ENCODE results near the gene NFU1. TPM values are rescaled to one million over a fixed set of nuclear protein-coding genes. Genes with fewer than 3 reads are reported as not detected.
"Not testable (repeated sequence)": the region's sequence is repeated elsewhere in the genome, so short reads cannot be mapped to it uniquely, and the experiment has no call there.

Gene NFU1
- polyA plus RNA-seq, 6 donors from 2014 or later: 107 to 152 (median 127) TPM

DNA sequence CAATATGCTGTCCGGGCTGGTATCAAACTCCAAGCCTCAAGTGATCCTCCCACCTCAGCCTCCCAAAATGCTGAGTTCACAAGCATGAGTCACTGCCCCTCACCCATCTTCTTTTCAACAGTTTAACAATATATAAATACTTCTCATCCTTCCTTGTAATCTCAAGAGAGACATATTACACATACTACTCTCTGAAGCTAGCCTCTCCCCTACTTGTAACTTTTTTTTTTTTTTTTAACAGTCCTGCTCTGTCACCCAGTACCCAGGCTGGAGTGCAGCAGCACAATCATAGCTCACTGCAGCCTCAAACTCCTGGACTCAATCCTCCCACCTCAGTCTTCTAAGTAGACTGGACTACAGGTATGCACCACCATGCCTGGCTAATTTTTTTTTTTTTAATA lies 55.9 kb downstream of the NFU1 start:
- no peaks in the 10 kb centered on the region for H3K9me3 Mint-ChIP-seq
- no peaks in the 10 kb centered on the region for H3K27me3 Mint-ChIP-seq
- DNase-seq: no peak
- no peak for ATAC-seq (ENCODE audit: low read depth in 2 of 2)
- H3K4me1 Mint-ChIP-seq: peaks cover 27 to 32% (median 30%) of the 10 kb centered on the region in 3 donors
- H3K4me3 Mint-ChIP-seq: peak overlapping the region in 1 of 8 donors; percentile 47
- peak overlapping the region in 5 of 6 donors; percentile 20 to 86 (median 63) for H3K27ac Mint-ChIP-seq
- H3K36me3 Mint-ChIP-seq: peaks cover 0 to 7% of the 10 kb centered on the region in 2 donors

DNA sequence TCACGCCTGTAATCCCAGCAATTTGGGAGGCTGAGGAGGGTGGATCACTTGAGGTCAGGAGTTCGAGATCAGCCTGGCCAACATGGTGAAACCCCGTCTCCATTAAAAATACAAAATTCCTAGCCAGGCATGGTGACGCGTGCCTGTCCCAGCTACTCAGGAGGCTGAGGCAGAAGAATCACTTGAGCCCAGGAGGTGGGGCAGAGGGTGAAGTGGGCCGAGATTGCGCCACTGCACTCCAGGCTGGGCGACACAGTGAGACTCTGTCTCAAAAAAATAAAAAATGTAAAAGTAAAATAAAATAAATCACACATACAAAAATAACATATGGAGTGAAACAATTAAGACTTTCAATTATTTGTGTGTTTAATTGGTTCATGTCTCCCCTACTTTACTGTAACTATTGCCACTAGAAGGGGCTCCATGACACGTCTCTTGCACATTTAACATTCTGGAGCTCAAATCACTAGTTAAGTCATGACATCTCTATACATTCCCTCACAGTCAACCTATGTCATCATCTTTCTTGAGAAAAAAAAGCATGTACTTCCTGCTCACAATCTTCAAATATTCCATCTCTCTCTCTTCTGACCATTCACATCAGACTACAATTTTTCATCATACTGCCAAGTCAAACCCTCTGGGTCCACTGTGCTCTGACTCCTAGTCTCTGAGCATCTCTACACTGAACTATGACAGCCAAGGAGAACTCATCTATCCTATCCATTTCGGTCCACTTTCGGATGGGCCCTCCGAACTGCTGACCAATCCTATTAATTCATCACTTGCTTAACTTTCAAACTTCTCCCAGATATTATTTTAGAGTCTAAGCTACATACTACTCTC lies 56.9 kb downstream of the NFU1 start:
- ATAC-seq (ENCODE audit: low read depth in 2 of 2) (no peak), DNase-seq (no peak)
- Mint-ChIP-seq H3K4me1 (peaks cover 23 to 33% (median 28%) of the 10 kb centered on the region in 3 donors), H3K27ac (no peak overlapping the region), H3K27me3 (no peaks in the 10 kb centered on the region), H3K4me3 (no peak overlapping the region), H3K36me3 (peaks cover 0 to 7% of the 10 kb centered on the region in 2 donors), H3K9me3 (no peaks in the 10 kb centered on the region)

DNA sequence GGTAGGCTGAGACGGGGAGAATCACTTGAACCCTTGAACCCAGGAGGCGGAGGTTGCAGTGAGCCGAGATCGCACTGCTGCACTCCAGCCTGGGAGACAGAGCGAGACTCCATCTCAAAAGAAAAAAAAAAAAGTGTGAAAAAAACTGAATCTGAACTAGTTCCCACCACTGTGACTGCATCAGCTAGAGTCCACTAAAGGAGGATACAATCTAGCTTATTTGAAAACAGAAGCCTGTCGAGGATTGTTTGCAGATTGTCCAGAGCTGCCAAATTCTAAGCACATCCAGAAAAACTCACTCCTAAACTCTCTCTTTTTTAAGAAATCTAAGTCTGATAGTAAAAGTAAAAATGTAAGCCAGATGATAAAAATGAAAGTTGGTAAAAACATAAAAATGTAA lies 60.8 kb downstream of the NFU1 start:
- Mint-ChIP-seq H3K4me3 (no peak overlapping the region), H3K9me3 (no peaks in the 10 kb centered on the region), H3K27ac (peak overlapping the region in 2 of 6 donors; percentile 14 to 34), H3K4me1 (peaks cover 14 to 22% (median 16%) of the 10 kb centered on the region in 3 donors), H3K36me3 (peaks cover 0 to 10% of the 10 kb centered on the region in 2 donors), H3K27me3 (no peaks in the 10 kb centered on the region)
- no peak for ATAC-seq (ENCODE audit: low read depth in 2 of 2)
- no peak for DNase-seq

- Mint-ChIP-seq H3K4me3 (no peak overlapping the region), H3K27me3 (no peaks in the 10 kb centered on the region), H3K27ac (peak overlapping the region in 2 of 6 donors; percentile 14 to 63), H3K9me3 (no peaks in the 10 kb centered on the region), H3K36me3 (peaks cover under 1 to 11% of the 10 kb centered on the region in 2 donors), H3K4me1 (peaks cover 10 to 17% (median 10%) of the 10 kb centered on the region in 3 donors)
- peak; percentile 15 for DNase-seq
- ATAC-seq (ENCODE audit: low read depth in 2 of 2): peak in 1 of 2 donors; percentile 33
Observed at GRCh38 chr2:69375494-69376353, 61.5 kb downstream of the NFU1 start.

- Mint-ChIP-seq H3K27me3 (no peaks in the 10 kb centered on the region), H3K9me3 (no peaks in the 10 kb centered on the region), H3K27ac (peak overlapping the region in 1 of 6 donors; percentile 34), H3K4me1 (peaks cover 5 to 11% (median 7%) of the 10 kb centered on the region in 3 donors), H3K4me3 (no peak overlapping the region), H3K36me3 (peaks cover 12 to 35% of the 10 kb centered on the region in 2 donors)
- no peak for ATAC-seq (ENCODE audit: low read depth in 2 of 2)
- no peak for DNase-seq
Observed at GRCh38 chr2:69372767-69373166, 64.5 kb downstream of the NFU1 start.

DNA sequence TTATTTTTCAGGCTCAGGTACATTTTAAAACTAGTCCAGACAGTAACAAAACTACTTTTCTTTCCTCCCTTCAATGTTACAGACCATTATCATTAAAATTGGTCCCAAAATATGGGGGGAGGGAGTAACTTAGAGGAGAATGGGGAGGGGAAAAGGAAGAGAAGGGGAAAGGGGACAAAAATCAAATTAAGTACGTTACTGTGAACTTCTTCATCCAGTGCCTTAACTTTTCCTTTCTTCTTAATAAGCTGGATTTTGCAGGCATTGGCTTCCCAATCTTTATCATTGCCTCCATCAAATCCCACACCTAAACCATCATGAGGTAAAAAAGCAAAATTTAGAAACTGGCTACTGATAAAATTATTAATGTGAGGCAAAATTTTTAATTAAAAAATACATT lies 67.4 kb downstream of the NFU1 start:
- Mint-ChIP-seq H3K36me3 (peaks cover 26 to 53% of the 10 kb centered on the region in 2 donors), H3K4me3 (no peak overlapping the region), H3K27me3 (no peaks in the 10 kb centered on the region), H3K9me3 (no peaks in the 10 kb centered on the region), H3K27ac (no peak overlapping the region), H3K4me1 (peaks cover 0 to 3% (median 0%) of the 10 kb centered on the region in 3 donors)
- DNase-seq (no peak), ATAC-seq (ENCODE audit: low read depth in 2 of 2) (no peak)

- DNase-seq (no peak), ATAC-seq (ENCODE audit: low read depth in 2 of 2) (no peak)
- Mint-ChIP-seq H3K9me3 (no peaks in the 10 kb centered on the region), H3K27ac (peak overlapping the region in 1 of 6 donors; percentile 8), H3K4me3 (no peak overlapping the region), H3K4me1 (peaks cover 0 to 3% (median 0%) of the 10 kb centered on the region in 3 donors), H3K27me3 (no peaks in the 10 kb centered on the region), H3K36me3 (peaks cover 26 to 53% of the 10 kb centered on the region in 2 donors)
Observed at GRCh38 chr2:69368588-69368987, 68.6 kb downstream of the NFU1 start.

DNA sequence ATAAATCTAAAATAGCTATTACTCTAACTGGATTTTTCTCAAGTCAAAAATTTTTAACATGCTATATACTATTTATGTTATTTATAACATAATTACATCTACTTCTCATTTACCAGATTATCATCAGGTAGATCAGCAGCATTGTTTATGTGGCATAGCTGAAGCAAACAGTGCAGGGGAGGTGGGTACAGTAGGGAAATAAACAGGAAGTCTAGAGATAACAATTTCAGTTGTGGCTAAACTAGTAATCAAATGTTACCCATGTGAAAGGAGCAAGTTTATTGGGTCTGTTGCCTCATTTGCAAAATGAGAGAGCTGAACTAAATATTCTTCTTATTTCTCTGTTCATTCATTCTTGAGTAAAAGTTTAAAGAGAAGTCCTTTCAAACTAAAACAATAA lies 77.9 kb downstream of the NFU1 start:
- peaks cover 11 to 22% of the 10 kb centered on the region in 2 donors for H3K36me3 Mint-ChIP-seq
- ATAC-seq (ENCODE audit: low read depth in 2 of 2): no peak
- H3K4me3 Mint-ChIP-seq: no peak overlapping the region
- no peak for DNase-seq
- no peak overlapping the region for H3K27ac Mint-ChIP-seq
- H3K27me3 Mint-ChIP-seq: no peaks in the 10 kb centered on the region
- no peaks in the 10 kb centered on the region for H3K4me1 Mint-ChIP-seq
- H3K9me3 Mint-ChIP-seq: no peaks in the 10 kb centered on the region

GRCh38 chr2:69358914-69359313 lies 78.3 kb downstream of the NFU1 start:
- DNase-seq (no peak), ATAC-seq (ENCODE audit: low read depth in 2 of 2) (no peak)
- Mint-ChIP-seq H3K27ac (no peak overlapping the region), H3K27me3 (no peaks in the 10 kb centered on the region), H3K4me3 (no peak overlapping the region), H3K36me3 (peaks cover 11 to 27% of the 10 kb centered on the region in 2 donors), H3K9me3 (no peaks in the 10 kb centered on the region), H3K4me1 (no peaks in the 10 kb centered on the region)

GRCh38 chr2:69356471-69356870 lies 80.8 kb downstream of the NFU1 start:
- Mint-ChIP-seq H3K9me3 (no peaks in the 10 kb centered on the region), H3K27me3 (no peaks in the 10 kb centered on the region), H3K36me3 (peaks cover 11 to 25% of the 10 kb centered on the region in 2 donors), H3K4me1 (no peaks in the 10 kb centered on the region), H3K27ac (no peak overlapping the region), H3K4me3 (no peak overlapping the region)
- no peak for DNase-seq
- ATAC-seq (ENCODE audit: low read depth in 2 of 2): no peak

DNA sequence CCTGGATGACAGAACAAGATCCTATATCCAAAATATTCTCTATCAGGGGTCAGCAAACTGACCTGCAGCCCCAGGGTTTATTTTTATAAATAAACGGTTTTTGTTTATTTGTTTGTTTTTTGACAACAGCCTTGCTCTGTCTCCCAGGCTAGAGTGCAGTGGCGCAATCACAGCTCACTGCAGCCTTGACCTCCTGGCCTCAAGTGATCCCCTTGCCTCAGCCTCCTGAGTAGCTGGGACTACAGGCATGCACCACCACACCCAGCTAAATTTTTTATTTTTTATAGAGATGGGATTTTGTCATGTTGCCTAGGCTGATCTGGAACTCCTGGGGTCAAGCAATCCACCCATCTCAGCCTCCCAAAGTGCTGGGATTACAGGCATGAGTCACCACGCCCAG lies 82.3 kb downstream of the NFU1 start:
- peaks cover 11 to 25% of the 10 kb centered on the region in 2 donors for H3K36me3 Mint-ChIP-seq
- not testable (repeated sequence) for DNase-seq; H3K27me3 Mint-ChIP-seq; ATAC-seq (ENCODE audit: low read depth in 2 of 2); H3K9me3 Mint-ChIP-seq; H3K27ac Mint-ChIP-seq; H3K4me3 Mint-ChIP-seq; H3K4me1 Mint-ChIP-seq

- no peaks in the 10 kb centered on the region for H3K4me1 Mint-ChIP-seq
- no peaks in the 10 kb centered on the region for H3K9me3 Mint-ChIP-seq
- DNase-seq (no peak), ATAC-seq (ENCODE audit: low read depth in 2 of 2) (no peak)
- H3K27ac Mint-ChIP-seq: peak overlapping the region in 2 of 6 donors; percentile 5 to 59
- H3K27me3 Mint-ChIP-seq: no peaks in the 10 kb centered on the region
- H3K36me3 Mint-ChIP-seq: peaks cover 23 to 40% of the 10 kb centered on the region in 2 donors
- no peak overlapping the region for H3K4me3 Mint-ChIP-seq
Observed at GRCh38 chr2:69353360-69353759, 83.9 kb downstream of the NFU1 start.

DNA sequence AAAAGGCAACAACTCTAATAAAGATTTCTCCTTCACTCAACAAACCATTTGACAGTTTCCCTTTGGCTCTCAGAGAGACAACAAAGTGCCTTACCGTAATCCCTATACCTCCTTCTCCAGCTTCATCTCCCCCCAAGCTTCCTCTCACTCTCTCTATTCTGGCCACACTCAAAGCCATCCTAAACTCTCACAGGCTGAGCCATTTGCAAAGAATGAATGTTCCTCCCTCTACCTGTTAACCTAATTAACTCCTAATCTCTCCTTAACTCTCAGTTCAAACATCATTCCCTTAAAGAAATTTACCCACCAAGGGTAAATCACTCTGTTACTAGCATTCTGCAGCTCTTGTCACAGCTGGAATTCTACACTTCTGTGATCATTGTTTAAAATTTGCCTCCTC lies 88.5 kb downstream of the NFU1 start:
- Mint-ChIP-seq H3K4me1 (no peaks in the 10 kb centered on the region), H3K36me3 (peaks cover 28 to 34% of the 10 kb centered on the region in 2 donors), H3K4me3 (no peak overlapping the region), H3K27ac (peak overlapping the region in 1 of 6 donors; percentile 71), H3K27me3 (no peaks in the 10 kb centered on the region), H3K9me3 (no peaks in the 10 kb centered on the region)
- DNase-seq: no peak
- ATAC-seq (ENCODE audit: low read depth in 2 of 2): no peak

Measured in naive B cell (primary cell).